ENCODE data around the gene KATNA1. TPM values are rescaled to one million over a fixed set of nuclear protein-coding genes. Genes with fewer than 3 reads are reported as not detected.

KATNA1 gene
- total RNA-seq, 1 experiment from 2014 or later: 20.6 TPM

GRCh38 chr6:149657441-149657840 lies 8.9 kb upstream of the KATNA1 start:
- H3K9ac ChIP-seq (ENCODE audit: low read length): no peak overlapping the region
- no peak for ATAC-seq
- no peak overlapping the region for H3K4me3 ChIP-seq (replicated peaks in 1 of 2; ENCODE audit: low read depth in 1 of 2, low read length in 2 of 2)
- H3K36me3 ChIP-seq (ENCODE audit: control insufficient read depth in 1 of 2, insufficient read depth in 2 of 2, low read length in 2 of 2): peaks cover 17% of the 10 kb centered on the region in 2 experiments
- RAD21 ChIA-PET (ENCODE audit: low non-redundant PET in 1 of 2, low total read pairs in 2 of 2, uncharacterized antibody in 2 of 2, unreplicated experiment in 2 of 2): no interaction called here
- H2AFZ ChIP-seq (ENCODE audit: low read depth, low read length, poor library complexity, severe bottlenecking): no peak overlapping the region
- DNase-seq (ENCODE audit: low read depth, low spot score): no peak
- H3K4me2 ChIP-seq (ENCODE audit: low read length): no peak overlapping the region
- H4K20me1 ChIP-seq (ENCODE audit: insufficient read depth): no peaks in the 10 kb centered on the region
- no peaks in the 10 kb centered on the region for H3K27me3 ChIP-seq (ENCODE audit: insufficient read depth, low read length)
- TF ChIP-seq SRF (IDR thresholded peaks at IDR 0.05; ENCODE audit: low read depth): no peak
- TF ChIP-seq EZH2 (IDR thresholded peaks at IDR 0.05): no peak
- TF ChIP-seq ATF3 (IDR thresholded peaks at IDR 0.05): no peak
- no peak for TF ChIP-seq POLR2A (IDR thresholded peaks at IDR 0.05; ENCODE audit: borderline replicate concordance, extremely low read depth, insufficient read depth, insufficient read length)
- TF ChIP-seq MAX (IDR thresholded peaks at IDR 0.05): no peak
- no peak for TF ChIP-seq EGR1 (IDR thresholded peaks at IDR 0.05; ENCODE audit: low read depth)
- TF ChIP-seq YY1 (IDR thresholded peaks at IDR 0.05; ENCODE audit: extremely low read depth, insufficient replicate concordance, low read depth, low read length): no peak
- TF ChIP-seq POLR2AphosphoS5 (IDR thresholded peaks at IDR 0.05; ENCODE audit: low read depth, low read length): no peak
- TF ChIP-seq EZH2phosphoT487 (IDR thresholded peaks at IDR 0.05; ENCODE audit: borderline replicate concordance): no peak
- H3K4me1 ChIP-seq (ENCODE audit: control insufficient read depth in 1 of 2, insufficient read depth in 2 of 2, low read length in 2 of 2): peaks cover 0 to 9% of the 10 kb centered on the region in 2 experiments; a peak in 2 of 4 replicates
- no peaks in the 10 kb centered on the region for H3K9me2 ChIP-seq (ENCODE audit: insufficient read depth)
- H3K27ac ChIP-seq (ENCODE audit: low read depth, low read length): no peak overlapping the region
- intact Hi-C loops (cut with micrococcal nuclease): no loop called here
- no peaks in the 10 kb centered on the region for H3K9me3 ChIP-seq (ENCODE audit: control insufficient read depth in 1 of 2, insufficient read depth in 1 of 2, low read depth in 1 of 2, low read length in 2 of 2)
- POLR2A ChIA-PET: no interaction called here
- no TSS peak for BruUV-seq (replicated peaks)
- CTCF ChIA-PET: no interaction called here
- no peaks in the 10 kb centered on the region for H3K79me2 ChIP-seq (ENCODE audit: insufficient read depth, low read length)

- no peaks in the 10 kb centered on the region for H3K27me3 ChIP-seq (ENCODE audit: insufficient read depth, low read length)
- H3K9me3 ChIP-seq (ENCODE audit: control insufficient read depth in 1 of 2, insufficient read depth in 1 of 2, low read depth in 1 of 2, low read length in 2 of 2): no peaks in the 10 kb centered on the region
- no peak overlapping the region for H3K4me3 ChIP-seq (replicated peaks in 1 of 2; ENCODE audit: low read depth in 1 of 2, low read length in 2 of 2)
- TF ChIP-seq ZFX (IDR thresholded peaks at IDR 0.05) (no peak), YY1 (IDR thresholded peaks at IDR 0.05; ENCODE audit: extremely low read depth, insufficient replicate concordance, low read depth, low read length) (no peak), ELF1 (IDR thresholded peaks at IDR 0.05; ENCODE audit: borderline replicate concordance, low read depth) (no peak), ZNF274 (IDR thresholded peaks at IDR 0.05; ENCODE audit: low read depth, low read length) (no peak), EGR1 (IDR thresholded peaks at IDR 0.05; ENCODE audit: low read depth) (no peak)
- CTCF ChIA-PET: no interaction called here
- DNase-seq (ENCODE audit: low read depth, low spot score) (no peak), ATAC-seq (no peak)
- no peak overlapping the region for H3K4me2 ChIP-seq (ENCODE audit: low read length)
- H3K4me1 ChIP-seq (ENCODE audit: control insufficient read depth in 1 of 2, insufficient read depth in 2 of 2, low read length in 2 of 2): peaks cover 3 to 23% of the 10 kb centered on the region in 2 experiments; a peak in 3 of 4 replicates
- H3K79me2 ChIP-seq (ENCODE audit: insufficient read depth, low read length): peaks cover 22% of the 10 kb centered on the region
- H3K9me2 ChIP-seq (ENCODE audit: insufficient read depth): no peaks in the 10 kb centered on the region
- intact Hi-C loops (cut with micrococcal nuclease): no loop called here
- BruUV-seq (replicated peaks): no TSS peak
- no peak overlapping the region for H2AFZ ChIP-seq (ENCODE audit: low read depth, low read length, poor library complexity, severe bottlenecking)
- no peak overlapping the region for H3K9ac ChIP-seq (ENCODE audit: low read length)
- no peaks in the 10 kb centered on the region for H4K20me1 ChIP-seq (ENCODE audit: insufficient read depth)
- H3K36me3 ChIP-seq (ENCODE audit: control insufficient read depth in 1 of 2, insufficient read depth in 2 of 2, low read length in 2 of 2): no peaks in the 10 kb centered on the region
- no peak overlapping the region for H3K27ac ChIP-seq (ENCODE audit: low read depth, low read length)
- POLR2A ChIA-PET: no interaction called here
- RAD21 ChIA-PET (ENCODE audit: low non-redundant PET in 1 of 2, low total read pairs in 2 of 2, uncharacterized antibody in 2 of 2, unreplicated experiment in 2 of 2): no interaction called here
These were observed 2.5 kb upstream of the KATNA1 start for GRCh38 chr6:149651056-149651455.
